ENCODE results near the gene GLRX5.

DNA sequence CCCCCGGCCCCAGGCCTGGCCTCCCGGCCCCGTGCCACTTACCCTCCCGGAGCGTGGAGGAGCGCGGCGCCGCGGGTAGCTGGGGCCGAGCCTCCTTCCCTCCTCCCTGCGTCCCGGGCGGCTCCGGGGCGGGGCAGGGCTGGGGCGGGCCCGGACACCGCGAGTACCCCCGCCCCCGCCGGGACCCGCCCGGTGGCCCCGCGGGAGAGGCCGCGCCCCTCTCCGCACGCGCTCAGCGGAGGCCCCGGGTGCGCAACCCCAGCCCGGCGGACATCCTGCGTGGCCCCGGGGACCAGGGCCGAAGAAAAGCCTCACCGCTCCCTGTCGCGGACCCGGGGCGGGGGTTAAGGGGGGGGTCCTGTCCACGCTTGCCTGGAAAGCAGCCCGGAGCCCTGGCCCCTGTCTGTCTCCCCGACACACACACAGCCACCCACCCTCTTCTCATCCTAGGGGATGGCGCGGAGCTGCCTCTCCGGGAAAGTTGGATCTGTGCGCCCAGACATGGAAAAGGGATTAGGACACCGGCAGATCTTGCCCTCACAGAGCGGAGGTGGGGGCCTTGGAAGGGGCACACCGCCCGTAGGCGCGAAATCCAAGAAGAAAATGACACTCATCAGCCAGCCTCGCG, 18.2 kb upstream of the GLRX5 start, which contains the start of gene SYNE3:
- no peak for TF ChIP-seq EZH2 (IDR thresholded peaks at IDR 0.05; ENCODE audit: borderline replicate concordance, low read length)
- TF ChIP-seq, protein P1, sequence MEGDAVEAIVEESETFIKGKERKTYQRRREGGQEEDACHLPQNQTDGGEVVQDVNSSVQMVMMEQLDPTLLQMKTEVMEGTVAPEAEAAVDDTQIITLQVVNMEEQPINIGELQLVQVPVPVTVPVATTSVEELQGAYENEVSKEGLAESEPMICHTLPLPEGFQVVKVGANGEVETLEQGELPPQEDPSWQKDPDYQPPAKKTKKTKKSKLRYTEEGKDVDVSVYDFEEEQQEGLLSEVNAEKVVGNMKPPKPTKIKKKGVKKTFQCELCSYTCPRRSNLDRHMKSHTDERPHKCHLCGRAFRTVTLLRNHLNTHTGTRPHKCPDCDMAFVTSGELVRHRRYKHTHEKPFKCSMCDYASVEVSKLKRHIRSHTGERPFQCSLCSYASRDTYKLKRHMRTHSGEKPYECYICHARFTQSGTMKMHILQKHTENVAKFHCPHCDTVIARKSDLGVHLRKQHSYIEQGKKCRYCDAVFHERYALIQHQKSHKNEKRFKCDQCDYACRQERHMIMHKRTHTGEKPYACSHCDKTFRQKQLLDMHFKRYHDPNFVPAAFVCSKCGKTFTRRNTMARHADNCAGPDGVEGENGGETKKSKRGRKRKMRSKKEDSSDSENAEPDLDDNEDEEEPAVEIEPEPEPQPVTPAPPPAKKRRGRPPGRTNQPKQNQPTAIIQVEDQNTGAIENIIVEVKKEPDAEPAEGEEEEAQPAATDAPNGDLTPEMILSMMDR (conservative IDR thresholded peaks at IDR 0.05 in 1 of 2, IDR thresholded peaks at IDR 0.05 in 1 of 2; ENCODE audit: extremely low read depth in 1 of 2, insufficient read depth in 1 of 2, low read depth in 1 of 2, low read length in 2 of 2), result no peak

Measured in mammary epithelial cell (primary cell).